HepG2 (cell line): Measurements from ENCODE around the gene IGFBP5. TPM values are rescaled to one million over a fixed set of nuclear protein-coding genes. Genes with fewer than 3 reads are reported as not detected.

ENCODE experiments used
- FOXK2 ChIP-seq: fragments of 450-650 bp; IDR thresholded peaks from 2 replicates; pipeline ENCODE4 v1.6.1; 2016
- HMG20A ChIP-seq: IDR thresholded peaks from 2 replicates; pipeline ENCODE4 v1.6.1; 2016; ENCODE audit warnings: borderline replicate concordance
- MIER3 ChIP-seq: IDR thresholded peaks from 2 replicates; pipeline ENCODE4 v1.6.1; 2016; ENCODE audit warnings: missing compliant biosample characterization, borderline replicate concordance
- PPARG ChIP-seq: conservative IDR thresholded peaks from 2 replicates; pipeline ENCODE4 v1.6.1; 2016; ENCODE audit warnings: missing biosample characterization, missing genetic modification reagents
- RELA ChIP-seq: sonication (generic); formaldehyde crosslinking; IDR thresholded peaks from 2 replicates; pipeline ENCODE4 v1.4.0; 2020; ENCODE audit warnings: missing genetic modification reagents
- RNF219 ChIP-seq: sonication (generic); formaldehyde crosslinking; IDR thresholded peaks from 2 replicates; pipeline ENCODE4 v1.5.0; 2020; ENCODE audit warnings: mild to moderate bottlenecking, missing genetic modification reagents
- SALL1 ChIP-seq: sonication (generic); formaldehyde crosslinking; IDR thresholded peaks from 2 replicates; pipeline ENCODE4 v1.8.0; 2022; ENCODE audit warnings: mild to moderate bottlenecking, missing genetic modification reagents
- SIX1 ChIP-seq: sonication (generic); formaldehyde crosslinking; IDR thresholded peaks from 2 replicates; pipeline ENCODE4 v1.4.0; 2020; ENCODE audit warnings: missing genetic modification reagents, borderline replicate concordance
- SNAPC2 ChIP-seq: sonication (generic); formaldehyde crosslinking; IDR thresholded peaks from 2 replicates; pipeline ENCODE4 v1.8.1; 2022; ENCODE audit warnings: mild to moderate bottlenecking, missing genetic modification reagents
- TGIF2 ChIP-seq: IDR thresholded peaks from 2 replicates; pipeline ENCODE4 v1.6.1; 2016; ENCODE audit warnings: control low read depth, missing compliant biosample characterization
- TRIM24 ChIP-seq: sonication (generic); formaldehyde crosslinking; IDR thresholded peaks from 2 replicates; pipeline ENCODE4 v1.8.0; 2022; ENCODE audit warnings: mild to moderate bottlenecking, missing genetic modification reagents
- TSC22D2 ChIP-seq: sonication (generic); formaldehyde crosslinking; IDR thresholded peaks from 2 replicates; pipeline ENCODE4 v1.5.1; 2020; ENCODE audit warnings: missing genetic modification reagents, mild to moderate bottlenecking, borderline replicate concordance
- YEATS2 ChIP-seq: sonication (generic); formaldehyde crosslinking; IDR thresholded peaks from 2 replicates; pipeline ENCODE4 v1.4.0; 2020; ENCODE audit warnings: missing genetic modification reagents, borderline replicate concordance
- ZFX ChIP-seq: sonication (generic); formaldehyde crosslinking; IDR thresholded peaks from 2 replicates; pipeline ENCODE4 v1.4.0; 2020; ENCODE audit warnings: mild to moderate bottlenecking, low read depth, missing genetic modification reagents, moderate library complexity
- ZNF317 ChIP-seq: sonication (generic); formaldehyde crosslinking; IDR thresholded peaks from 2 replicates; pipeline ENCODE4 v1.5.0; 2020; ENCODE audit warnings: mild to moderate bottlenecking, missing genetic modification reagents
- ZNF354B ChIP-seq: sonication (generic); formaldehyde crosslinking; IDR thresholded peaks from 2 replicates; pipeline ENCODE4 v1.8.0; 2022; ENCODE audit warnings: mild to moderate bottlenecking, missing genetic modification reagents
- ZNF501 ChIP-seq: sonication (generic); formaldehyde crosslinking; IDR thresholded peaks from 2 replicates; pipeline ENCODE4 v1.5.1; 2020; ENCODE audit warnings: mild to moderate bottlenecking, moderate library complexity, missing genetic modification reagents
- ZNF607 ChIP-seq: sonication (generic); formaldehyde crosslinking; IDR thresholded peaks from 2 replicates; pipeline ENCODE4 v1.5.1; 2020; ENCODE audit warnings: missing genetic modification reagents, mild to moderate bottlenecking, borderline replicate concordance
- ZNF629 ChIP-seq: sonication (generic); formaldehyde crosslinking; conservative IDR thresholded peaks from 2 replicates; pipeline ENCODE4 v1.5.0; 2020; ENCODE audit warnings: missing genetic modification reagents
- ZNF672 ChIP-seq: sonication (generic); formaldehyde crosslinking; IDR thresholded peaks from 2 replicates; pipeline ENCODE4 v1.8.1; 2022; ENCODE audit warnings: missing genetic modification reagents
- ZNF788 ChIP-seq: sonication (generic); formaldehyde crosslinking; IDR thresholded peaks from 2 replicates; pipeline ENCODE4 v1.5.0; 2020; ENCODE audit warnings: mild to moderate bottlenecking, missing genetic modification reagents, borderline replicate concordance
- ZZZ3 ChIP-seq: sonication (generic); formaldehyde crosslinking; IDR thresholded peaks from 2 replicates; pipeline ENCODE4 v1.4.0; 2020; ENCODE audit warnings: missing genetic modification reagents, mild to moderate bottlenecking, borderline replicate concordance
- polyA plus RNA-seq, 8 experiments: library from polyadenylated mRNA; depleted of rRNA in 3 of 8; stranded (reverse) in 7 of 8; unstranded in 1 of 8; fragments of >200 nt; fragmentation: Illumina TruSeq in 4 of 8; extraction: Trizol in 4 of 8; gene quantifications; 2 replicates each; pipeline versions ENCODE4 v1.2.1 to v1.2.3, GENCODE V29; 2011 to 2016; ENCODE audit warnings: low read depth in 4 of 8, missing spikeins in 1 of 8, mixed read lengths in 1 of 8; ENCODE audit not compliant: insufficient read depth in 1 of 8
- total RNA-seq, 5 experiments: library from RNA; depleted of rRNA; stranded (reverse); fragments of >200 nt; fragmentation: Illumina TruSeq; extraction: Trizol; gene quantifications; 2 replicates each; pipeline ENCODE4 v1.2.3, GENCODE V29; 2016; ENCODE audit warnings: low read depth in 1 of 5
- TF ChIP-seq, protein P1 (sequence below): sonication (generic); formaldehyde crosslinking; IDR thresholded peaks from 2 replicates; pipeline ENCODE4 v1.4.0; 2020; ENCODE audit warnings: mild to moderate bottlenecking, missing genetic modification reagents
- TF ChIP-seq, protein P2 (sequence below): sonication (generic); formaldehyde crosslinking; IDR thresholded peaks from 2 replicates; pipeline ENCODE4 v1.5.0; 2020; ENCODE audit warnings: mild to moderate bottlenecking, missing genetic modification reagents, borderline replicate concordance

IGFBP5 gene
- total and polyA plus RNA-seq, 2 of the 13 experiments (the other 11 are each of a cell fraction or from before 2014, with no cell fraction given) = 0.15 TPM; not detected in 1

DNA sequence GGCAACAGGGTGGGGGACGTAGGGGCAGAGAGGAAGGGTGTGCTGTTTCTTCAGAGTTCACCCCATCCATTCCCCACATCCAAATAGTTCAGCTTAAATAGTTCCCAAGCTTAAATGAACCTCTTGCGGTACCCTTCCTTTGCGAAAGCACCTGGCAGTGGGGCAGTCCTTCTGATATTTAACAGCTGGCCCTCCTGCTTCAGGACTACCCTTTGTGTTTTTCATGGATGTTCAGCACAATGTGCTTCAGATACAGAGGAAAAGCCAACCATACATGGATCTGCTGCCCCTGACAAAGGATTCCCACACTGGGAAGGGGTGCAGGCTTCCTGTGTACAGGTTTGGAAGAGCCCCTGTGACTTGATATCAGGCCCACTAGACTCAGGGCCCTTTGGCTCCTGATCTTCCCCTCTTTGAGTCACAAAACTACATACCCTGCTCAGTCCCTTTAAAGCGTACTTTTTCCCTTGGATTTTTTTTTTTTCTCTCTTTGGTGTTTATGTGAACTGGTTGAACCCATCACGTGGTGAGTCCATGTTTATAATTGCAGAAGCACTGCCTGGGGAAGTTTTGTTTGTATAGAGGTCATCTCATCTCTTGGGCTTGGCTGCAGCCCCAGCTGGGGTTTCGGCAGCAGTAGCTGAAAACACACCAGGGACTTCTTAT is 45.3 kb upstream of the IGFBP5 start (continued):
- TF ChIP-seq ZNF354B (peak; percentile 27; the same call in 1 of the 2 replicates), ZZZ3 (CRISPR knock-in tag) (no peak), FOXK2 (peak; percentile 76), RELA (CRISPR knock-in tag) (no peak), TRIM24 (CRISPR knock-in tag) (0 out of 2 replicates have a peak, but pooled peaks have one; percentile 56), SNAPC2 (CRISPR knock-in tag) (0 out of 2 replicates have a peak, but pooled peaks have one; percentile 65), SALL1 (CRISPR knock-in tag) (peak; percentile 33; the same call in 1 of the 2 replicates), ZNF317 (CRISPR knock-in tag) (0 out of 2 replicates have a peak, but pooled peaks have one; percentile 18), YEATS2 (CRISPR knock-in tag) (peak; percentile 39; the same call in 1 of the 2 replicates), ZNF607 (CRISPR knock-in tag) (no peak), ZNF672 (CRISPR knock-in tag) (no peak), ZFX (no peak), MIER3 (CRISPR knock-in tag) (0 out of 2 replicates have a peak, but pooled peaks have one; percentile 30), RNF219 (CRISPR knock-in tag) (no peak), SIX1 (CRISPR knock-in tag) (no peak), ZNF788 (CRISPR knock-in tag) (no peak), PPARG (peak; percentile 86), ZNF629 (CRISPR knock-in tag) (no peak), TSC22D2 (CRISPR knock-in tag) (no peak), TGIF2 (CRISPR knock-in tag) (no peak), HMG20A (CRISPR knock-in tag) (peak; percentile 59; the same call in 1 of the 2 replicates), ZNF501 (CRISPR knock-in tag) (peak; percentile 75)
- TF ChIP-seq, protein P1, sequence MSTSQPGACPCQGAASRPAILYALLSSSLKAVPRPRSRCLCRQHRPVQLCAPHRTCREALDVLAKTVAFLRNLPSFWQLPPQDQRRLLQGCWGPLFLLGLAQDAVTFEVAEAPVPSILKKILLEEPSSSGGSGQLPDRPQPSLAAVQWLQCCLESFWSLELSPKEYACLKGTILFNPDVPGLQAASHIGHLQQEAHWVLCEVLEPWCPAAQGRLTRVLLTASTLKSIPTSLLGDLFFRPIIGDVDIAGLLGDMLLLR (CRISPR knock-in tag) = no peak
- TF ChIP-seq, protein P2, sequence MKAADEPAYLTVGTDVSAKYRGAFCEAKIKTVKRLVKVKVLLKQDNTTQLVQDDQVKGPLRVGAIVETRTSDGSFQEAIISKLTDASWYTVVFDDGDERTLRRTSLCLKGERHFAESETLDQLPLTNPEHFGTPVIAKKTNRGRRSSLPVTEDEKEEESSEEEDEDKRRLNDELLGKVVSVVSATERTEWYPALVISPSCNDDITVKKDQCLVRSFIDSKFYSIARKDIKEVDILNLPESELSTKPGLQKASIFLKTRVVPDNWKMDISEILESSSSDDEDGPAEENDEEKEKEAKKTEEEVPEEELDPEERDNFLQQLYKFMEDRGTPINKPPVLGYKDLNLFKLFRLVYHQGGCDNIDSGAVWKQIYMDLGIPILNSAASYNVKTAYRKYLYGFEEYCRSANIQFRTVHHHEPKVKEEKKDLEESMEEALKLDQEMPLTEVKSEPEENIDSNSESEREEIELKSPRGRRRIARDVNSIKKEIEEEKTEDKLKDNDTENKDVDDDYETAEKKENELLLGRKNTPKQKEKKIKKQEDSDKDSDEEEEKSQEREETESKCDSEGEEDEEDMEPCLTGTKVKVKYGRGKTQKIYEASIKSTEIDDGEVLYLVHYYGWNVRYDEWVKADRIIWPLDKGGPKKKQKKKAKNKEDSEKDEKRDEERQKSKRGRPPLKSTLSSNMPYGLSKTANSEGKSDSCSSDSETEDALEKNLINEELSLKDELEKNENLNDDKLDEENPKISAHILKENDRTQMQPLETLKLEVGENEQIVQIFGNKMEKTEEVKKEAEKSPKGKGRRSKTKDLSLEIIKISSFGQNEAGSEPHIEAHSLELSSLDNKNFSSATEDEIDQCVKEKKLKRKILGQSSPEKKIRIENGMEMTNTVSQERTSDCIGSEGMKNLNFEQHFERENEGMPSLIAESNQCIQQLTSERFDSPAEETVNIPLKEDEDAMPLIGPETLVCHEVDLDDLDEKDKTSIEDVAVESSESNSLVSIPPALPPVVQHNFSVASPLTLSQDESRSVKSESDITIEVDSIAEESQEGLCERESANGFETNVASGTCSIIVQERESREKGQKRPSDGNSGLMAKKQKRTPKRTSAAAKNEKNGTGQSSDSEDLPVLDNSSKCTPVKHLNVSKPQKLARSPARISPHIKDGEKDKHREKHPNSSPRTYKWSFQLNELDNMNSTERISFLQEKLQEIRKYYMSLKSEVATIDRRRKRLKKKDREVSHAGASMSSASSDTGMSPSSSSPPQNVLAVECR (CRISPR knock-in tag) = peak; percentile 39; the same call in 1 of the 2 replicates
